GM21515 (cell line): Measurements from ENCODE around the gene NIP7.
A peak's percentile ranks its signal among the peaks of the same experiment; 100 is the strongest.

ENCODE experiments used
- ATAC-seq: cut with Tn5 transposase; IDR thresholded peaks from one replicate; pipeline ENCODE4 v1.9.1; 2021; ENCODE audit not compliant: unreplicated experiment

NIP7 gene

GRCh38 chr16:69318177-69318910 lies 21.2 kb upstream of the NIP7 start:
- no peak for ATAC-seq

GRCh38 chr16:69318911-69319289 lies 20.7 kb upstream of the NIP7 start:
- no peak for ATAC-seq

GRCh38 chr16:69319381-69319780 lies 20.2 kb upstream of the NIP7 start:
- ATAC-seq = no peak

GRCh38 chr16:69319826-69320739 lies 19.5 kb upstream of the NIP7 start:
- ATAC-seq = no peak

GRCh38 chr16:69320740-69321073 lies 18.9 kb upstream of the NIP7 start:
- ATAC-seq = no peak

- no peak for ATAC-seq
Measured at GRCh38 chr16:69321080-69321479, 18.5 kb upstream of the NIP7 start.

GRCh38 chr16:69322343-69322742 lies 17.2 kb upstream of the NIP7 start:
- ATAC-seq = no peak

- ATAC-seq = no peak
Measured at GRCh38 chr16:69323415-69323814, 16.2 kb upstream of the NIP7 start.

- no peak for ATAC-seq
Measured at GRCh38 chr16:69324013-69324531, 15.5 kb upstream of the NIP7 start.

- ATAC-seq = no peak
Measured at GRCh38 chr16:69324585-69325253, 14.9 kb upstream of the NIP7 start.

GRCh38 chr16:69325784-69326171 lies 13.8 kb upstream of the NIP7 start:
- no peak for ATAC-seq

- ATAC-seq = no peak
Measured at GRCh38 chr16:69326172-69326873, 13.2 kb upstream of the NIP7 start.

- ATAC-seq = no peak
Measured at GRCh38 chr16:69327585-69328310, 11.8 kb upstream of the NIP7 start.

- no peak for ATAC-seq
Measured at GRCh38 chr16:69328854-69329316, 10.7 kb upstream of the NIP7 start.

GRCh38 chr16:69329369-69330285 lies 9.9 kb upstream of the NIP7 start:
- ATAC-seq = peak; percentile 36

- peak; percentile 93 for ATAC-seq
Measured at GRCh38 chr16:69330286-69331109, 9.1 kb upstream of the NIP7 start, which contains the start of gene PDF. Gene PDF (minus strand): TSS chr16:69330588. CDS start chr16:69330570, 18 bp downstream.

- no peak for ATAC-seq
Measured at GRCh38 chr16:69334696-69335095, 4.9 kb upstream of the NIP7 start.
